GM12878 (cell line): Measurements from ENCODE around the gene EDC4. TPM values are rescaled to one million over a fixed set of nuclear protein-coding genes. Genes with fewer than 3 reads are reported as not detected.

Source experiments
- ATAC-seq: fragments of 200-7000 bp; cut with Tn5 transposase; 3 replicates; pipeline ENCODE4 v1.9.1; 2020; ENCODE audit warnings: mild to moderate bottlenecking, moderate library complexity
- BruUV-seq: library from RNA; stranded (reverse); fragments of 400-500 nt; replicated peaks from 2 replicates; lab custom pipeline; 2021; lab: Mats Ljungman, UMichigan
- CTCF ChIA-PET: fragments of 300-600 bp; sonication (Branson Sonifier 250); formaldehyde crosslinking; extraction: SDS; loops from one replicate; lab custom pipeline; 2021; ENCODE audit warnings: inconsistent platforms; lab: Yijun Ruan, JAX
- POLR2A ChIA-PET: fragments of 350-600 bp; formaldehyde crosslinking; extraction: SDS; loops from one replicate; lab custom pipeline; 2021; ENCODE audit warnings: inconsistent platforms; lab: Charles Lee
- RAD21 ChIA-PET: fragments of 300-600 bp; sonication (Branson Sonifier 250); formaldehyde crosslinking; loops from one replicate; lab custom pipeline; 2023; ENCODE audit warnings: antibody characterized with exemption; ENCODE audit not compliant: unreplicated experiment; lab: Charles Lee
- SMC1A ChIA-PET: fragments of 300-600 bp; sonication (Branson Sonifier 250); formaldehyde crosslinking; loops from one replicate; lab custom pipeline; 2023; ENCODE audit not compliant: unreplicated experiment, uncharacterized antibody; lab: Charles Lee
- DNase-seq: peaks from one replicate; pipeline ENCODE4 v3.0.0-alpha.2; 2011; ENCODE audit warnings: low read depth, low spot score
- FAIRE-seq: peaks from 3 replicates; lab custom pipeline; 2011; peaks lifted over from hg19 to GRCh38; lab: Jason Lieb, UNC
- H2AFZ ChIP-seq: 2 replicates; pipeline ENCODE4 v1.6.0; 2011; ENCODE audit warnings: low read depth, low read length, control low read depth; ENCODE audit not compliant: control insufficient read depth
- H3K27ac ChIP-seq: 2 replicates; pipeline ENCODE4 v1.5.1; 2011; ENCODE audit warnings: control low read depth; ENCODE audit not compliant: control insufficient read depth, insufficient read depth
- H3K27me3 ChIP-seq, 2 experiments: replicated peaks in 1 of 2; 2 replicates each; pipeline versions ENCODE4 v1.6.0 to v1.6.1; 2011; ENCODE audit warnings: low read length in 1 of 2; ENCODE audit not compliant: control insufficient read depth in 2 of 2, insufficient read depth in 2 of 2
- H3K36me3 ChIP-seq, 2 experiments: 2 replicates each; pipeline ENCODE4 v1.5.1; 2011; ENCODE audit warnings: low read length in 1 of 2; ENCODE audit not compliant: control insufficient read depth in 2 of 2, insufficient read depth in 2 of 2
- H3K4me1 ChIP-seq: 2 replicates; pipeline ENCODE4 v1.6.1; 2011; ENCODE audit warnings: mild to moderate bottlenecking, low read length, moderate library complexity, mixed read lengths; ENCODE audit not compliant: control insufficient read depth, insufficient read depth
- H3K4me2 ChIP-seq: 2 replicates; pipeline ENCODE4 v1.6.0; 2011; ENCODE audit warnings: control low read depth; ENCODE audit not compliant: control insufficient read depth, insufficient read depth
- H3K4me3 ChIP-seq: fragments of 200-600 bp; sonication (generic); 2 replicates; pipeline ENCODE4 v1.5.1; 2016
- H3K79me2 ChIP-seq: 2 replicates; pipeline ENCODE4 v1.6.0; 2011; ENCODE audit warnings: low read length; ENCODE audit not compliant: control insufficient read depth, insufficient read depth
- H3K9ac ChIP-seq: 2 replicates; pipeline ENCODE4 v1.8.0; 2011; ENCODE audit warnings: low read length, control low read depth, mixed read lengths; ENCODE audit not compliant: control insufficient read depth, insufficient read depth
- H3K9me3 ChIP-seq: replicated peaks from 3 replicates; pipeline ENCODE4 v1.5.1; 2011; ENCODE audit warnings: mild to moderate bottlenecking, low read length; ENCODE audit not compliant: control insufficient read depth, insufficient read depth
- H4K20me1 ChIP-seq: 2 replicates; pipeline ENCODE4 v1.6.0; 2011; ENCODE audit not compliant: control insufficient read depth, insufficient read depth
- CHD2 ChIP-seq: IDR thresholded peaks from 2 replicates; pipeline ENCODE4 v1.6.1; 2011; ENCODE audit warnings: low read depth, low read length, improper control_type of control experiment, borderline replicate concordance
- ETV6 ChIP-seq, 2 experiments: fragments of 450-650 bp in 1 of 2; IDR thresholded peaks in 1 of 2; conservative IDR thresholded peaks in 1 of 2; 2 replicates each; pipeline ENCODE4 v1.6.1; 2014; ENCODE audit warnings: antibody characterized with exemption in 1 of 2, borderline replicate concordance in 1 of 2, low read depth in 1 of 2, mild to moderate bottlenecking in 1 of 2, moderate library complexity in 1 of 2
- FOS ChIP-seq: IDR thresholded peaks from 3 replicates; pipeline ENCODE4 v1.6.1; 2011; ENCODE audit warnings: borderline replicate concordance; ENCODE audit not compliant: insufficient read length; ENCODE audit errors: extremely low read depth
- GATAD2B ChIP-seq: fragments of 450-650 bp; conservative IDR thresholded peaks from 2 replicates; pipeline ENCODE4 v1.6.1; 2017; ENCODE audit warnings: low read depth, mild to moderate bottlenecking, moderate library complexity
- JUNB ChIP-seq: IDR thresholded peaks from 2 replicates; pipeline ENCODE4 v1.6.1; 2016; ENCODE audit warnings: antibody characterized with exemption, mild to moderate bottlenecking
- NR2F1 ChIP-seq: fragments of 450-650 bp; conservative IDR thresholded peaks from 2 replicates; pipeline ENCODE4 v1.6.1; 2017; ENCODE audit warnings: mild to moderate bottlenecking
- POLR2AphosphoS5 ChIP-seq: IDR thresholded peaks from 2 replicates; pipeline ENCODE4 v1.6.1; 2011; ENCODE audit warnings: mild to moderate bottlenecking, low read length, inconsistent platforms
- TCF12 ChIP-seq: IDR thresholded peaks from 2 replicates; pipeline ENCODE4 v1.6.1; 2011; ENCODE audit warnings: low read depth, mild to moderate bottlenecking, low read length
- ZZZ3 ChIP-seq: IDR thresholded peaks from 2 replicates; pipeline ENCODE4 v1.6.1; 2011; ENCODE audit warnings: low read depth; ENCODE audit not compliant: control insufficient read depth, insufficient read length
- WGBS: methylation state at CpG from one replicate; pipeline ENCODE4 v1.1.6; 2016; ENCODE audit warnings: low lambda C conversion rate; ENCODE audit not compliant: insufficient replicate concordance, insufficient coverage; ENCODE audit errors: missing lambda C conversion rate; 5-methylcytosine and 5-hydroxymethylcytosine counted together
- in situ Hi-C: fragments of 300-500 bp; cut with MboI; formaldehyde crosslinking; loops from 9 replicates; pipeline ENCODE4 v1.14.3; 2018; ENCODE audit warnings: mixed read lengths
- intact Hi-C: fragments of 100-400 bp; cut with micrococcal nuclease; formaldehyde crosslinking; loops from one replicate; pipeline ENCODE4 v1.14.2; 2022; ENCODE audit not compliant: unreplicated experiment
- polyA plus RNA-seq, 11 experiments: library from polyadenylated mRNA; depleted of rRNA in 4 of 11; unstranded in 6 of 11; stranded (reverse) in 5 of 11; fragments of >200 nt; fragmentation: Nextera tagmentation in 4 of 11; fragmentation: Illumina TruSeq in 1 of 11; extraction: Ambion mirVana in 4 of 11; extraction: Trizol in 1 of 11; gene quantifications; 1 replicate in 1 of 11; 2 replicates in 10 of 11; pipeline versions ENCODE4 v1.2.1 to v1.2.3, GENCODE V29; 2011 to 2016; ENCODE audit warnings: inconsistent platforms in 2 of 11, missing spikeins in 2 of 11, low read depth in 1 of 11
- total RNA-seq, 4 experiments: library from RNA; depleted of rRNA in 3 of 4; stranded (reverse); fragments of >200 nt in 3 of 4; fragmentation: Illumina TruSeq in 1 of 4; extraction: Trizol in 1 of 4; gene quantifications; 2 replicates each; pipeline versions ENCODE4 v1.2.1 to v1.2.3, GENCODE V29; 2013 to 2021
- TF ChIP-seq, protein P1 (sequence below): fragments of 450-650 bp; formaldehyde crosslinking; IDR thresholded peaks from 2 replicates; pipeline ENCODE4 v1.5.0; 2022; ENCODE audit warnings: mild to moderate bottlenecking, missing genetic modification characterization
- TF ChIP-seq, protein P2 (sequence below): IDR thresholded peaks from 2 replicates; pipeline ENCODE4 v1.6.1; 2011; ENCODE audit warnings: low read depth, low read length, improper control_type of control experiment, borderline replicate concordance
- TF ChIP-seq, protein P3 (sequence below): fragments of 450-650 bp; IDR thresholded peaks from 2 replicates; pipeline ENCODE4 v1.6.1; 2017; ENCODE audit warnings: mild to moderate bottlenecking, moderate library complexity

The EDC4 gene
- total and polyA plus RNA-seq, 10 of the 15 experiments (the other 5 are each of a cell fraction or from before 2014, with no cell fraction given), result 1.2 to 86.0 (median 53.4) TPM

DNA sequence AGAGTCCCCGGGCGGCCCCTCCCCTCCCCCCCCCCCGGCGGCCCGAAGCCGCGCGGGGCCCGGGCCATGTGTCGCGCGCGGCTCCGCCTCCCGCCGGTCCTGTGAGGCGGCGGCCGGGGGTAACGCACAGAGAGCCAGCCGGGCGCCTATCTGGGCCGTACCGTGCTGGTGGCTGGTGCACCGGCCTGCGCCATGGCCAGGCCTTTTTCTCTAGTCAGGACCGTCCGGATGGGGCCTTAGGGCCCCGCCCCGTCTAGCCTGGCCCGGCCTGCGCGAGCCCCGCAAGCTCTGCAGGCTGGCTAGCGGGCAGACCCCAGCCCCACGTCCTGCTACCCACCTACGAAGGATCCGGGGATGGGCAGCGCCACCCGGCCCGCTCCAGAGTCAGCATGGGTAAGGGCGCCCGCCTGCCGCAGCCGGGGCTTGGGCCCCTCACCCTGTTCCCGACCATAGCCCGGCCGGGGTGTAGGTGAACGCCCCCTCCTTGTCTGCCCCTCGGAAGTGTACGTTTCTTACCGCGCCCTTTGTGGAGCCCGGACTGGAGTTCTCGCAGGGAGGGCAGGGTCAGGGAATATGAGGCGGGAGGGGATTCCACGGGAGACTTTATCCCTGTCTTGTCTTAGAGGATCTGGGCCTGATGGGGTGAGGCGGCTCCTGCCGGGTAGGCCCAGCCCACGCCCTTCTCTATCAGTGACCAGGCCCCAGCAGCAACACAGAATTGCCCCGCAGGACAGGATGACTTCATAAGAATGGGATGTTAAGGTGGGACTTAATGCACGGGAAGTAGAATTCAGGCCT lies 25.6 kb upstream of the EDC4 start, which contains the start of gene CENPT:
CENPT (minus strand) TSS at position 630 of the 798 bp plus-strand sequence. CDS start 13,834 bp downstream, outside the sequence.
- no peak for FAIRE-seq
- H3K4me1 ChIP-seq, result peaks cover 26% of the 10 kb centered on the region
- no peak for DNase-seq
- BruUV-seq, result no TSS peak
- H3K27me3 ChIP-seq, result no peaks in the 10 kb centered on the region
- H3K36me3 ChIP-seq, result peaks cover 0 to 7% of the 10 kb centered on the region in 2 experiments; a peak in 2 of 4 replicates
- H3K9ac ChIP-seq, result peak within 1 kb of the TSS; percentile 77
- peaks cover 69% of the 10 kb centered on the region for H3K79me2 ChIP-seq
- RAD21 ChIA-PET, result interaction anchor here (1.4 to 1.5 kb wide), 2 partner anchors 36 to 41 kb away, joined by 3 to 5 read pairs; partner anchors contain the start of genes RANBP10 and TSNAXIP1
- peak within 1 kb of the TSS; percentile 81 for H3K27ac ChIP-seq
- peak within 1 kb of the TSS; percentile 90 for H3K4me2 ChIP-seq
- intact Hi-C loops (loop anchor here (2.0 kb wide), 2 partner anchors 90 to 284 kb away; partner anchors contain the start of genes CTCF and PSMB10), in situ Hi-C loops (no loop called here)
- no peaks in the 10 kb centered on the region for H3K9me3 ChIP-seq
- SMC1A ChIA-PET, result interaction anchor here (1.1 kb wide), 1 partner anchor 16 kb away, joined by 3 read pairs; no protein-coding TSS in a partner anchor
- H2AFZ ChIP-seq, result peak within 1 kb of the TSS; percentile 93
- CTCF ChIA-PET, result interaction anchor here (1.2 to 1.7 kb wide), 3 partner anchors 10 to 37 kb away, joined by 4 to 5 read pairs (median 5); no protein-coding TSS in a partner anchor
- peak; percentile 70 for ATAC-seq
- WGBS, result 2% methylated on average over 36 of the region's 62 CpGs
- POLR2A ChIA-PET, result interaction anchor here (1.0 to 3.3 kb wide), 6 partner anchors 9 to 44 kb away, joined by 3 to 29 read pairs (median 5); partner anchors contain the start of genes EDC4, RANBP10 and TSNAXIP1
- H3K4me3 ChIP-seq, result peak within 1 kb of the TSS; percentile 84
- H4K20me1 ChIP-seq, result no peaks in the 10 kb centered on the region
- TF ChIP-seq CHD2 (no peak; the same call in 1 of the 2 replicates), JUNB (no peak), TCF12 (no peak), POLR2AphosphoS5 (0 out of 2 replicates have a peak, but pooled peaks have one; percentile 59), ZZZ3 (no peak), GATAD2B (0 out of 2 replicates have a peak, but pooled peaks have one; percentile 32), FOS (no peak), ETV6 (conservative IDR thresholded peaks at IDR 0.05 in 1 of 2, IDR thresholded peaks at IDR 0.05 in 1 of 2; ENCODE audit: borderline replicate concordance in 1 of 2, low read depth in 1 of 2) (no peak), NR2F1 (no peak)
- TF ChIP-seq, protein P1, sequence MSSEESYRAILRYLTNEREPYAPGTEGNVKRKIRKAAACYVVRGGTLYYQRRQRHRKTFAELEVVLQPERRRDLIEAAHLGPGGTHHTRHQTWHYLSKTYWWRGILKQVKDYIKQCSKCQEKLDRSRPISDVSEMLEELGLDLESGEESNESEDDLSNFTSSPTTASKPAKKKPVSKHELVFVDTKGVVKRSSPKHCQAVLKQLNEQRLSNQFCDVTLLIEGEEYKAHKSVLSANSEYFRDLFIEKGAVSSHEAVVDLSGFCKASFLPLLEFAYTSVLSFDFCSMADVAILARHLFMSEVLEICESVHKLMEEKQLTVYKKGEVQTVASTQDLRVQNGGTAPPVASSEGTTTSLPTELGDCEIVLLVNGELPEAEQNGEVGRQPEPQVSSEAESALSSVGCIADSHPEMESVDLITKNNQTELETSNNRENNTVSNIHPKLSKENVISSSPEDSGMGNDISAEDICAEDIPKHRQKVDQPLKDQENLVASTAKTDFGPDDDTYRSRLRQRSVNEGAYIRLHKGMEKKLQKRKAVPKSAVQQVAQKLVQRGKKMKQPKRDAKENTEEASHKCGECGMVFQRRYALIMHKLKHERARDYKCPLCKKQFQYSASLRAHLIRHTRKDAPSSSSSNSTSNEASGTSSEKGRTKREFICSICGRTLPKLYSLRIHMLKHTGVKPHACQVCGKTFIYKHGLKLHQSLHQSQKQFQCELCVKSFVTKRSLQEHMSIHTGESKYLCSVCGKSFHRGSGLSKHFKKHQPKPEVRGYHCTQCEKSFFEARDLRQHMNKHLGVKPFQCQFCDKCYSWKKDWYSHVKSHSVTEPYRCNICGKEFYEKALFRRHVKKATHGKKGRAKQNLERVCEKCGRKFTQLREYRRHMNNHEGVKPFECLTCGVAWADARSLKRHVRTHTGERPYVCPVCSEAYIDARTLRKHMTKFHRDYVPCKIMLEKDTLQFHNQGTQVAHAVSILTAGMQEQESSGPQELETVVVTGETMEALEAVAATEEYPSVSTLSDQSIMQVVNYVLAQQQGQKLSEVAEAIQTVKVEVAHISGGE (CRISPR knock-in tag), result 0 out of 2 replicates have a peak, but pooled peaks have one; percentile 41
- TF ChIP-seq, protein P2, sequence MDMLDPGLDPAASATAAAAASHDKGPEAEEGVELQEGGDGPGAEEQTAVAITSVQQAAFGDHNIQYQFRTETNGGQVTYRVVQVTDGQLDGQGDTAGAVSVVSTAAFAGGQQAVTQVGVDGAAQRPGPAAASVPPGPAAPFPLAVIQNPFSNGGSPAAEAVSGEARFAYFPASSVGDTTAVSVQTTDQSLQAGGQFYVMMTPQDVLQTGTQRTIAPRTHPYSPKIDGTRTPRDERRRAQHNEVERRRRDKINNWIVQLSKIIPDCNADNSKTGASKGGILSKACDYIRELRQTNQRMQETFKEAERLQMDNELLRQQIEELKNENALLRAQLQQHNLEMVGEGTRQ, result no peak
- TF ChIP-seq, protein P3, sequence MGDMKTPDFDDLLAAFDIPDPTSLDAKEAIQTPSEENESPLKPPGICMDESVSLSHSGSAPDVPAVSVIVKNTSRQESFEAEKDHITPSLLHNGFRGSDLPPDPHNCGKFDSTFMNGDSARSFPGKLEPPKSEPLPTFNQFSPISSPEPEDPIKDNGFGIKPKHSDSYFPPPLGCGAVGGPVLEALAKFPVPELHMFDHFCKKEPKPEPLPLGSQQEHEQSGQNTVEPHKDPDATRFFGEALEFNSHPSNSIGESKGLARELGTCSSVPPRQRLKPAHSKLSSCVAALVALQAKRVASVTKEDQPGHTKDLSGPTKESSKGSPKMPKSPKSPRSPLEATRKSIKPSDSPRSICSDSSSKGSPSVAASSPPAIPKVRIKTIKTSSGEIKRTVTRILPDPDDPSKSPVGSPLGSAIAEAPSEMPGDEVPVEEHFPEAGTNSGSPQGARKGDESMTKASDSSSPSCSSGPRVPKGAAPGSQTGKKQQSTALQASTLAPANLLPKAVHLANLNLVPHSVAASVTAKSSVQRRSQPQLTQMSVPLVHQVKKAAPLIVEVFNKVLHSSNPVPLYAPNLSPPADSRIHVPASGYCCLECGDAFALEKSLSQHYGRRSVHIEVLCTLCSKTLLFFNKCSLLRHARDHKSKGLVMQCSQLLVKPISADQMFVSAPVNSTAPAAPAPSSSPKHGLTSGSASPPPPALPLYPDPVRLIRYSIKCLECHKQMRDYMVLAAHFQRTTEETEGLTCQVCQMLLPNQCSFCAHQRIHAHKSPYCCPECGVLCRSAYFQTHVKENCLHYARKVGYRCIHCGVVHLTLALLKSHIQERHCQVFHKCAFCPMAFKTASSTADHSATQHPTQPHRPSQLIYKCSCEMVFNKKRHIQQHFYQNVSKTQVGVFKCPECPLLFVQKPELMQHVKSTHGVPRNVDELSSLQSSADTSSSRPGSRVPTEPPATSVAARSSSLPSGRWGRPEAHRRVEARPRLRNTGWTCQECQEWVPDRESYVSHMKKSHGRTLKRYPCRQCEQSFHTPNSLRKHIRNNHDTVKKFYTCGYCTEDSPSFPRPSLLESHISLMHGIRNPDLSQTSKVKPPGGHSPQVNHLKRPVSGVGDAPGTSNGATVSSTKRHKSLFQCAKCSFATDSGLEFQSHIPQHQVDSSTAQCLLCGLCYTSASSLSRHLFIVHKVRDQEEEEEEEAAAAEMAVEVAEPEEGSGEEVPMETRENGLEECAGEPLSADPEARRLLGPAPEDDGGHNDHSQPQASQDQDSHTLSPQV, result no peak
